ENCODE results near the gene LMO7. TPM values are rescaled to one million over a fixed set of nuclear protein-coding genes. Genes with fewer than 3 reads are reported as not detected.

Gene LMO7
- total and polyA plus RNA-seq, 10 donors, result 2.2 to 15.5 (median 8.2) TPM

DNA sequence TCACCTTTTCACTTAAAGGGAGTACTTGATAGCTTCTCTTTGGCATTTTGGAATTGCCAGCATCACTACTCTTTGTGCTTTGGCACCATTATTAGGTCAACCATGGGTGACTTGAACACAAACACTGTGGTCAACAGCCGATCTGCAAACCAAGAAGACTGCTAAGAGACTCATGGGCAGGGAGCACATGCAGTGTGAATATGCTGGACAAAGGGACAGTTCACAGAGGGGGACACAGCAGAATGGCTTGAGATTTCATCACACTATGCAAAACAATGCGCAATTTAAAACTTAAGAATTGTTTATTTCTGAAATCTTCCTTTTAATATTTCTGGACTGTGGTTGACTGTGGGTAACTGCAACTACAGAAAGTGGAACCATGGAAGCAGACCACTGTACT lies 64.4 kb downstream of the LMO7 start:
- WGBS, 5 donors, result 88 to 98% (median 96%) methylated on average over 2 of the region's 2 CpGs
- Histone ChIP-seq H3K4me3 (no peak overlapping the region), H3K9me3 (peaks cover 0 to 5% (median 2%) of the 10 kb centered on the region in 8 donors), H3K36me3 (no peaks in the 10 kb centered on the region), H3K27ac (no peak overlapping the region), H3K27me3 (replicated peaks in 1 of 7) (no peaks in the 10 kb centered on the region), H3K4me1 (peaks cover 0 to 13% (median 5%) of the 10 kb centered on the region in 6 donors)
- TF ChIP-seq POLR2AphosphoS5 (IDR thresholded peaks at IDR 0.05), result no peak
- TF ChIP-seq, protein P1, sequence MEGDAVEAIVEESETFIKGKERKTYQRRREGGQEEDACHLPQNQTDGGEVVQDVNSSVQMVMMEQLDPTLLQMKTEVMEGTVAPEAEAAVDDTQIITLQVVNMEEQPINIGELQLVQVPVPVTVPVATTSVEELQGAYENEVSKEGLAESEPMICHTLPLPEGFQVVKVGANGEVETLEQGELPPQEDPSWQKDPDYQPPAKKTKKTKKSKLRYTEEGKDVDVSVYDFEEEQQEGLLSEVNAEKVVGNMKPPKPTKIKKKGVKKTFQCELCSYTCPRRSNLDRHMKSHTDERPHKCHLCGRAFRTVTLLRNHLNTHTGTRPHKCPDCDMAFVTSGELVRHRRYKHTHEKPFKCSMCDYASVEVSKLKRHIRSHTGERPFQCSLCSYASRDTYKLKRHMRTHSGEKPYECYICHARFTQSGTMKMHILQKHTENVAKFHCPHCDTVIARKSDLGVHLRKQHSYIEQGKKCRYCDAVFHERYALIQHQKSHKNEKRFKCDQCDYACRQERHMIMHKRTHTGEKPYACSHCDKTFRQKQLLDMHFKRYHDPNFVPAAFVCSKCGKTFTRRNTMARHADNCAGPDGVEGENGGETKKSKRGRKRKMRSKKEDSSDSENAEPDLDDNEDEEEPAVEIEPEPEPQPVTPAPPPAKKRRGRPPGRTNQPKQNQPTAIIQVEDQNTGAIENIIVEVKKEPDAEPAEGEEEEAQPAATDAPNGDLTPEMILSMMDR (IDR thresholded peaks at IDR 0.05 in 8 of 11, conservative IDR thresholded peaks at IDR 0.05 in 3 of 11), result no peak
- TF ChIP-seq POLR2A (IDR thresholded peaks at IDR 0.05), result no peak
- DNase-seq, result no peak
- intact Hi-C loops (cut with DNase I; ENCODE audit: low total_unique reads), result no loop called here

DNA sequence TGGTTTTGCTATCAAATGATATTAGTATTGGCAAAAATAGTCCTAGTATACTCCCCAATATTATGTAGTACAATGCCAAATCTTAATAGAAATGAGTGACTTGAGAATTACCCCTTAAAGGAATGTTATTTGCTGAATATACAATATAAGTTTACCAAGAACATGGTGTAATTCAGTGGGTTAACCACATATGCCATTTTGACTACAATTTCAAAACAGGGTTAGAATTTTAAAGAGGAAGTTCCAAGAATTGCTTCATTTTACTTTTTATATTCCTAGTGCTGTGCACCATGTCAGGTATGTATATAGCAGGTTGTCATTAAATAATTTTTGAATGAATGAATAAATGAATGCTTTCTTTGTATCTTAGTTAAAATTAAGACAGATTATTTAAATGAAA lies 66.3 kb downstream of the LMO7 start:
- intact Hi-C loops (cut with DNase I; ENCODE audit: low total_unique reads), result no loop called here
- H3K27ac ChIP-seq, result no peak overlapping the region
- H3K27me3 ChIP-seq (replicated peaks in 1 of 7), result no peaks in the 10 kb centered on the region
- no peak for DNase-seq
- peaks cover 0 to 5% (median 2%) of the 10 kb centered on the region in 8 donors for H3K9me3 ChIP-seq
- H3K4me3 ChIP-seq, result no peak overlapping the region
- TF ChIP-seq POLR2AphosphoS5 (IDR thresholded peaks at IDR 0.05) (no peak), POLR2A (IDR thresholded peaks at IDR 0.05) (no peak)
- TF ChIP-seq, protein P1 (IDR thresholded peaks at IDR 0.05 in 8 of 11, conservative IDR thresholded peaks at IDR 0.05 in 3 of 11), result no peak
- H3K4me1 ChIP-seq, result peaks cover 0 to 7% (median 0%) of the 10 kb centered on the region in 6 donors
- H3K36me3 ChIP-seq, result no peaks in the 10 kb centered on the region

DNA sequence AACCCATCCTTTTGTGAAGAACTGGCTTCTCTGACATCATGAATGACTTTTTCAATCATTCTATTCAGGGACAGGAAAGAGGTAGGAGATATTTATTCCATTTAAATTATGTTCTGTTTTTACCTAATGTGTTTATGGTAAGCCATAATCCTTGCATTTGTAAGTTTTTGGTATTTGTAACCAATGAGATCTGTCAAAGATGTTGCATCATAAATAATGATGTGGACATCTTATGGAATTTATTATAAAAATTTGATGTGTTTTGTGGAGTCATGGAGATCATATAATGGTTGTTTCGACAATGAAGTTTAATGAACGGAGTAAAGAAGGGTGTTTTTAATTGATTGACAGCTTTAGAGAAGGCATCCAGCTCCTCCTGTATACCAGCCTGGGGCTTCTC lies 67.6 kb downstream of the LMO7 start:
- 95 to 100% (median 96%) methylated on average over 2 of the region's 2 CpGs for WGBS, 5 donors
- Histone ChIP-seq H3K4me1 (peaks cover 0 to 7% (median 0%) of the 10 kb centered on the region in 6 donors), H3K27ac (no peak overlapping the region), H3K27me3 (replicated peaks in 1 of 7) (no peaks in the 10 kb centered on the region), H3K36me3 (no peaks in the 10 kb centered on the region), H3K9me3 (peaks cover 0 to 5% (median 2%) of the 10 kb centered on the region in 8 donors), H3K4me3 (no peak overlapping the region)
- DNase-seq, result no peak
- TF ChIP-seq POLR2AphosphoS5 (IDR thresholded peaks at IDR 0.05) (no peak), POLR2A (IDR thresholded peaks at IDR 0.05) (no peak)
- TF ChIP-seq, protein P1 (IDR thresholded peaks at IDR 0.05 in 8 of 11, conservative IDR thresholded peaks at IDR 0.05 in 3 of 11), result no peak
- intact Hi-C loops (cut with DNase I; ENCODE audit: low total_unique reads), result no loop called here

DNA sequence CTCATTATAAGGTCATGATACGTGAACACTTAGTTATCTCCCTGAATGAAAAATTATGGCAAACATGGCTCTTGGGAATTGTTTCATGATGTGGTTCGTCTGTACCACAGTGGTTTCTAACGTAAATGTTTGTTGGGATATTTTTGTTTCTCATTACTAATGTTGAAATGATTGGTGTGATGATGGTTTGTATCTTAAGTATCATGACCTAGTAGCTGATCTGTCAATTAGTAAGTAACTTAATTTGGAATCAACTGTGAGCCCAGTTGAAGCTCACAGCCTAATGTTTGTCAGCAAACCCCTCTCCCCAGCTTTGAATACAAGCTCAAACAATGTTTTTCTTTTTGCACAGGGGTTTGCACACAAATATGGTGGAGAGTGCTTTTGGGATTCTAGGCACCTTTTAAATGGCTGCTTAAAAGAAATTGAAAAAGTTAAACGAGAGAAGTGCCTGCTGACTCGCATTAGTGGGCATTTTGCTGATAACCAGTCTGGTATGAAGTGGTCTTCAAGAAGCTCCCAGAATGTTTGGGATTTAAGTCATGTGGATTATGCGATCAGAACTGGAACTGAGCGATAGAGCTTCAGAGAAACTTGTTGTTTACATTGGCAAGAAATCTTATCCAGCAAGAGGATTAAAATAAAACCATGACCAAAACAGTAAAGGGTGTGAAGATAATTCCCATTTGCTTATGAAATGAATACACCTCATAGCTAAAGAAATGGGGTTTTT lies 68.2 kb downstream of the LMO7 start:
- Histone ChIP-seq H3K27ac (no peak overlapping the region), H3K4me3 (no peak overlapping the region), H3K36me3 (no peaks in the 10 kb centered on the region), H3K9me3 (peaks cover 0 to 5% (median 2%) of the 10 kb centered on the region in 8 donors), H3K4me1 (peaks cover 0 to 7% (median 0%) of the 10 kb centered on the region in 6 donors), H3K27me3 (replicated peaks in 1 of 7) (no peaks in the 10 kb centered on the region)
- TF ChIP-seq POLR2AphosphoS5 (IDR thresholded peaks at IDR 0.05) (no peak), POLR2A (IDR thresholded peaks at IDR 0.05) (no peak)
- TF ChIP-seq, protein P1 (IDR thresholded peaks at IDR 0.05 in 8 of 11, conservative IDR thresholded peaks at IDR 0.05 in 3 of 11), result no peak
- intact Hi-C loops (cut with DNase I; ENCODE audit: low total_unique reads), result no loop called here
- DNase-seq, result no peak
- WGBS, 5 donors, result 86 to 97% (median 93%) methylated on average over 7 of the region's 7 CpGs

All from spleen (tissue), 11 donors.